ENCODE results near the gene P2RX5. TPM values are rescaled to one million over a fixed set of nuclear protein-coding genes. Genes with fewer than 3 reads are reported as not detected.

P2RX5 gene
- total RNA-seq, 2 experiments from 2014 or later = 35.7 to 39.5 TPM

GRCh38 chr17:3691617-3692067 is 4.3 kb downstream of the P2RX5 start:
- ATAC-seq (no peak), DNase-seq (no peak)
- intact Hi-C loops (cut with micrococcal nuclease) = no loop called here
- Mint-ChIP-seq H3K9me3 (no peaks in the 10 kb centered on the region), H3K27ac (no peak overlapping the region), H3K4me3 (no peak overlapping the region), H3K4me1 (ENCODE audit: low read depth) (peaks cover 16% of the 10 kb centered on the region), H3K36me3 (ENCODE audit: low read depth) (peaks cover 11% of the 10 kb centered on the region), H3K27me3 (no peaks in the 10 kb centered on the region)
- CTCF ChIA-PET = interaction anchor here (0.9 to 1.4 kb wide), 3 partner anchors 9 to 46 kb away, joined by 3 to 6 read pairs (median 5); no protein-coding TSS in a partner anchor
- no peak for TF ChIP-seq CTCF (IDR thresholded peaks at IDR 0.05)
- POLR2A ChIA-PET = interaction anchor here (1.3 to 1.7 kb wide), 2 partner anchors 24 to 31 kb away, joined by 6 to 7 read pairs; no protein-coding TSS in a partner anchor

- DNase-seq (no peak), ATAC-seq (no peak)
- H3K9me3 Mint-ChIP-seq = no peaks in the 10 kb centered on the region
- H3K27ac Mint-ChIP-seq = no peak overlapping the region
- TF ChIP-seq CTCF (IDR thresholded peaks at IDR 0.05) = no peak
- intact Hi-C loops (cut with micrococcal nuclease) = no loop called here
- H3K4me1 Mint-ChIP-seq (ENCODE audit: low read depth) = peaks cover 15% of the 10 kb centered on the region
- peaks cover 11% of the 10 kb centered on the region for H3K36me3 Mint-ChIP-seq (ENCODE audit: low read depth)
- H3K27me3 Mint-ChIP-seq = no peaks in the 10 kb centered on the region
- ChIA-PET CTCF (no interaction called here), POLR2A (interaction anchor here (1.7 kb wide), 1 partner anchor 33 kb away, joined by 6 read pairs; no protein-coding TSS in a partner anchor)
- H3K4me3 Mint-ChIP-seq = no peak overlapping the region
Measured at GRCh38 chr17:3690094-3690715, 5.8 kb downstream of the P2RX5 start.

GRCh38 chr17:3689262-3690093 is 6.5 kb downstream of the P2RX5 start:
- H3K27ac Mint-ChIP-seq = no peak overlapping the region
- DNase-seq (no peak), ATAC-seq (no peak)
- POLR2A ChIA-PET = no interaction called here
- H3K36me3 Mint-ChIP-seq (ENCODE audit: low read depth) = peaks cover 10% of the 10 kb centered on the region
- intact Hi-C loops (cut with micrococcal nuclease) = loop anchor here (10.0 kb wide), 1 partner anchor 65 kb away; no protein-coding TSS in a partner anchor
- CTCF ChIA-PET = no interaction called here
- H3K27me3 Mint-ChIP-seq = no peaks in the 10 kb centered on the region
- no peak for TF ChIP-seq CTCF (IDR thresholded peaks at IDR 0.05)
- H3K4me3 Mint-ChIP-seq = no peak overlapping the region
- H3K9me3 Mint-ChIP-seq = no peaks in the 10 kb centered on the region
- H3K4me1 Mint-ChIP-seq (ENCODE audit: low read depth) = peaks cover 12% of the 10 kb centered on the region

DNA sequence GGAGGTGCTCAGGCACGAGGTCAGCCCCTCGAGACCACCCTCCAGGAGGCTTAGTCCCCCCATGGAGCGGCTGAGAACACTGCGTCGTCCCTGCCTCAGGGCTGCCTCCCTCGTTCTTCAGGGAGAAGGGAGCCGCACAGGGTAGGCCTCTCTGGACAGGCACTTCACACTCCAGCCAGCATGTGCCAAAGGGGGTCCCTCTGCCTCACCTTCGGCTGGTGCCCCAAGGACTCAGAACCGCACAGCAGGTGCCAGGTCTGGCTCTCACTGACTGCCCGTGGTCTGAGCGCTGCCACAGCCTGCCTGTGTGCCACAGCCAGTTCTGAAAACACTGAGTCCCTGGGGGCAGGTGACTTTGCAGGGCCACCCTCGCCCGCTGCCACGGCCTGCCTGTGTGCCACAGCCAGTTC is 7.1 kb downstream of the P2RX5 start:
- no peak for DNase-seq
- ATAC-seq = no peak
- POLR2A ChIA-PET = no interaction called here
- H3K27ac Mint-ChIP-seq = no peak overlapping the region
- peaks cover 6% of the 10 kb centered on the region for H3K4me1 Mint-ChIP-seq (ENCODE audit: low read depth)
- H3K9me3 Mint-ChIP-seq = no peaks in the 10 kb centered on the region
- no peak for TF ChIP-seq CTCF (IDR thresholded peaks at IDR 0.05)
- no peak overlapping the region for H3K4me3 Mint-ChIP-seq
- intact Hi-C loops (cut with micrococcal nuclease) = loop anchor here (10.0 kb wide), 1 partner anchor 64 kb away; no protein-coding TSS in a partner anchor
- H3K27me3 Mint-ChIP-seq = no peaks in the 10 kb centered on the region
- CTCF ChIA-PET = no interaction called here
- H3K36me3 Mint-ChIP-seq (ENCODE audit: low read depth) = peaks cover 10% of the 10 kb centered on the region

Data from activated CD8-positive, alpha-beta T cell treated with anti-CD3 and anti-CD28 coated beads for 36 hours (primary cell).